Omental fat pad (tissue), 4 donors: ENCODE data around the gene FARS2. TPM values are rescaled to one million over a fixed set of nuclear protein-coding genes. Genes with fewer than 3 reads are reported as not detected.

Source experiments
- ATAC-seq: fragments of 150-250 bp; one replicate; pipeline ENCODE4 v1.9.1; 2016; ENCODE audit warnings: mild to moderate bottlenecking, moderate library complexity; ENCODE audit not compliant: low FRiP score
- DNase-seq: peaks from one replicate; pipeline ENCODE4 v3.0.0-alpha.2; 2019; ENCODE audit warnings: low spot score
- total RNA-seq, 4 donors: library from RNA; depleted of rRNA; stranded (reverse); fragments of >200 nt; gene quantifications; one replicate each; pipeline ENCODE4 v1.1.0, GENCODE V29; 2016
- TF ChIP-seq, protein P1 (sequence below), 3 donors: fragments of 450-650 bp; IDR thresholded peaks; one replicate each; pipeline ENCODE4 v1.5.1; 2016 to 2017; ENCODE audit warnings: antibody characterized with exemption in 3 of 3, mild to moderate bottlenecking in 3 of 3, moderate library complexity in 2 of 3

The FARS2 gene
- total RNA-seq, 4 donors from 2014 or later, result 12.5 to 18.1 (median 14.5) TPM

DNA sequence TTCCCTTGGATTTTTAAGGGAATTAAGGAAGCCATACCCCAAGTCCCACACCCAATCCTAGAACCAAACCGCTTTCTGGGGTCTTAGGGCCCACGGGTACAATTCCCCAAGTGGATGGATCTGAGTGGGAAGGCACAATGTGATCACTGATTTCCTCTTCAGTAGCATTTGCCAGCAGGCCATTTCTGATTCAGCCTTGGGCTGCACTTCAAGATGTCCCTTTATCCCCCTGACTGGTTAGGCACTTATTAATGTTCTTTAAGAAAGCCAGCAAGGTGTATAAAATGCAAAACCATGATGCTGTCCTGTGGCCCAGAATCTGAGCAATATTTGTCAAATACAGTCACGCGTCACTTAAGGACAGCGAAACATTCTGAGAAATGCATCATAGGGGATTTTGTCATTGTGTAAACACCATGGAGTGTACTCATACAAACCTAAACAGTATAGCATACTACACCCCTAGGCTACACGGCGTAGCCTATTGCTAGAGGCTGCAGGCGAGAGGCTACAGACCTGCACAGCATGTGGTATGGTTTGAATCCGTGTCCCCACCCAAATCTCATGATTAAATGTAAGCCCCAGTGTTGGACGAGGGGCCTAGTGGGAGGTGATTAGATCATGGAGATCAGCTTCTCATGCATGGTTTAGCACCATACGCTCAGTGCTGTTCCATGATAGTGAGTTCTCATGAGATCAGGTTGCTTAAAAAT lies 511.3 kb downstream of the FARS2 start:
- no peak for ATAC-seq
- TF ChIP-seq, protein P1, sequence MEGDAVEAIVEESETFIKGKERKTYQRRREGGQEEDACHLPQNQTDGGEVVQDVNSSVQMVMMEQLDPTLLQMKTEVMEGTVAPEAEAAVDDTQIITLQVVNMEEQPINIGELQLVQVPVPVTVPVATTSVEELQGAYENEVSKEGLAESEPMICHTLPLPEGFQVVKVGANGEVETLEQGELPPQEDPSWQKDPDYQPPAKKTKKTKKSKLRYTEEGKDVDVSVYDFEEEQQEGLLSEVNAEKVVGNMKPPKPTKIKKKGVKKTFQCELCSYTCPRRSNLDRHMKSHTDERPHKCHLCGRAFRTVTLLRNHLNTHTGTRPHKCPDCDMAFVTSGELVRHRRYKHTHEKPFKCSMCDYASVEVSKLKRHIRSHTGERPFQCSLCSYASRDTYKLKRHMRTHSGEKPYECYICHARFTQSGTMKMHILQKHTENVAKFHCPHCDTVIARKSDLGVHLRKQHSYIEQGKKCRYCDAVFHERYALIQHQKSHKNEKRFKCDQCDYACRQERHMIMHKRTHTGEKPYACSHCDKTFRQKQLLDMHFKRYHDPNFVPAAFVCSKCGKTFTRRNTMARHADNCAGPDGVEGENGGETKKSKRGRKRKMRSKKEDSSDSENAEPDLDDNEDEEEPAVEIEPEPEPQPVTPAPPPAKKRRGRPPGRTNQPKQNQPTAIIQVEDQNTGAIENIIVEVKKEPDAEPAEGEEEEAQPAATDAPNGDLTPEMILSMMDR (IDR thresholded peaks at IDR 0.05), result no peak
- no peak for DNase-seq

DNA sequence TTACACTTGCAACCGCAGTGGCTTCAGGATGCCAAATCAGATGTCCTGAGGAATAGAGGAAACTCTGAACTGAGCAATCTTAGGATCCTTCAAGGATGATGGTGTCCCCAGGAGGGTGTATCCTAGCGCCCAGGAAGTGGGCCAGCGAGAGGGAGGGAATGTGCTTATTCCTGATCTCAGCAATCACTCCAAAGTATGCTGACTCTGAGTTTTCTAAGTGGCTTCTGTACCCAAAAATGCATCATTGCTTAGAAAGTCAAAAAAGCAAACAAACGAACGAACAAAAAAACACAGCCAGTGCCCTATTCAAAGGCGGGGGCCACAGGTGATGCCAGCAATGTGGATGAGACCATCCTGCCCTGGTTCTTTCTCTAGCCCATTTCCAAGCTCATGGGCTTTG lies 514.8 kb downstream of the FARS2 start:
- DNase-seq (no peak), ATAC-seq (no peak)
- TF ChIP-seq, protein P1 (IDR thresholded peaks at IDR 0.05), result no peak

DNA sequence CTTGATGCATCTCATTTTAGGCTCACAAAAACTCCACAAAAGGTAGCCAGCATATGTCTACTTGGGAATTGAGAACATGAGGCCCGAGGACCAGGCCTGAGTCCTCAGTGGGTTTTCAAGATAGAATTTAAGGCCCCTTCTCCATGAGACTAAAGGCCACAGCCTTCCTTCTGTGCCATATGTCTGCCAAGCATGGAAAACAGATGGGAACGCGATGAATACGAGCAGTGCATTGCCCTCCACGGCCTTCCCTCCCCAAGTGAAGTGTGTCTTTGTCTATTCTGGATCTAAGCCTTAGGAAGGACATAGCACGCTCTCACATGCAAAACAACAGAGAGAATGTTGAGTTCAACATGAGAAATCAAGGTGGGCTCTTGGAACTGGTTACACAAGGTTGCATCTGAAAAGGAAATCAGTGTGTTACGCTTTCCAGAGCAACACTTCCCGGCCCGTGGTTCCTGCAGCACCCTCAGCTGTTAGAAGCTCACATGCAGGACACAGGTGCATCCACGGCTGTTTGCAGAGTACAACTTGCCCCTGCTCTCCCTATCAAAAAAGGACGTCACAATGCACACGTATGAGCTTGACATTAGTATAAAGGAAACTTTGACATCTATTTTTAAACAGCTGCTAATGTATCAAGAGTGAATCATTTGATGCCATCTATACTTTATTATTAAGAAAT lies 515.5 kb downstream of the FARS2 start:
- ATAC-seq, result no peak
- no peak for DNase-seq

DNA sequence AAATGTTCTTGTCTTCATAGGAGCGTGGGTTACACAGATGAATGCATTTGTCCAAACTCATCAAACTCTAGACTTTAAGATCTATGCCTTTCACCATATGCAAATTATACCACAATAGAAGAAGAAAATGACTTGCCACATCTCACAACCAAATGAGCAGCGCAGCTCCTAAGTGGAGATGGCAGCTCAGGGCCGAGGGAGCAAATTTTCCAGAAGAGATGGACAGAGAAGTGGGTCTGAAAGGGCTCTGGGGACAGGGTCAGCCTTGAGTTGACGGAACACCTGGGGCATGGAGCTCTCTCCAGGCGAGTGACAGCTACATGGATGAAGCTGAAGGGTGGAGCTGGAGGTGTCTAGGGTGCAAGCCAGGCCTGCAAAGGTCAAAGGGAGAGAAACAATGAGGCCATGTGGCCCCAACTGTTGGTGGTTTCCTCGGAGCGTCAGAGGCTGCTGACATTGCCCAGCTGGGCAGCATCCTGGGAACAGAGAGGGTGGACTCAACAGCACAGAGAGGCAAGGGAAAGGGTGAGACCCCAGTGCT lies 517.1 kb downstream of the FARS2 start:
- ATAC-seq (no peak), DNase-seq (no peak)
- TF ChIP-seq, protein P1 (IDR thresholded peaks at IDR 0.05), result no peak

More for the DNA sequence above, 515.5 kb downstream of the FARS2 start:
- TF ChIP-seq, protein P1 (IDR thresholded peaks at IDR 0.05), result no peak

DNA sequence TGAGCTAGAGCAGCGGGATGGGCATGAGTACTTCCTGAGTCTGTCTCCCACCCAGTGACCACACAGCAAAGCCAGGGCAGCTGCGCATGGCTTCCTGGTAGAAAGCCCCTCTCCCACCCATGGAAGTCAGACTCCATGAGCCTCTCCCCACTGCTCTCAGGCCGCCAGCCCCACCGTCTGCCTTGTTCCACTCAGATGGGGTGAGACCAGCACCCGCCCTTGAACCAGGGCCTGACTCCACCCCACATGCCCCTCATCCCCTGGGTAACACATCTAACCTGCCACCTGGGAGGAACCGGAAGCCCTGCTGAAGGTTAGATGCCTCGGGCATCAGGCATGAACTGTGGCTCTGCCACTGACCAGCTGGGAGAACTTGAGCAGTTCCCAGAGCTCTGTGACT lies 517.6 kb downstream of the FARS2 start:
- no peak for DNase-seq
- TF ChIP-seq, protein P1 (IDR thresholded peaks at IDR 0.05), result no peak
- no peak for ATAC-seq

DNA sequence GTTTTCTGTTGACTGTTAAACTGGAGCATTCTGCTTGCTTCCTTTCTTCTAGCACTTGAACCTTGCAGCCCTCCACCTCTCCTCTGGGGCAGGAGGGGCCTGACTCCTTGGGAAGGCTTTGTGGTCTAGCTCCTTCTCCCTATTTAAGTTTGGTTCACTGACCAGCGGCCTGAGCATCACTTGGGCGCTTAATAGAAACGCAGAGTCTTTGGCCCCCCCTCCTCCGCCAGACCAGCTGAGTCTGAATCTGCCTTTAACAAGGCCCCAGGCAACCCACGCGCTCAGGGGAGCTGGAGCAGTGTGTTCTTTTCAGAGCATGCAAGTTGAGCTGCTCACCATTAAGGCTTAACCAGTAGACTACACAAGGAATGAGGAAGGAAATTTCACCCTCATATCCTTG lies 519.7 kb downstream of the FARS2 start:
- ATAC-seq (no peak), DNase-seq (no peak)
- TF ChIP-seq, protein P1 (IDR thresholded peaks at IDR 0.05), result no peak
